ENCODE measurements around the gene SELENOI.

SELENOI gene

GRCh38 chr2:26438526-26438925, 92.6 kb downstream of the SELENOI start:
- H3F3A ChIP-seq (ENCODE audit: insufficient read depth) = no peaks in the 10 kb centered on the region
- TF ChIP-seq CTCF (IDR thresholded peaks at IDR 0.05; ENCODE audit: insufficient read depth, low read length, poor library complexity, severe bottlenecking) (no peak), EZH2phosphoT487 (conservative IDR thresholded peaks at IDR 0.05; ENCODE audit: low read length) (no peak)
- H3K9me3 ChIP-seq (ENCODE audit: insufficient read depth, low read length) = no peaks in the 10 kb centered on the region
- no peaks in the 10 kb centered on the region for H3K36me3 ChIP-seq (ENCODE audit: low read length)
- no peak overlapping the region for H3K9ac ChIP-seq (ENCODE audit: low read length)
- no peaks in the 10 kb centered on the region for H3K79me2 ChIP-seq (ENCODE audit: insufficient read depth, low read length)
- H3K27ac ChIP-seq (ENCODE audit: low read depth, low read length) = no peak overlapping the region
- H3K4me3 ChIP-seq (ENCODE audit: insufficient read depth, low read length, poor library complexity, severe bottlenecking) = no peak overlapping the region
- no peak overlapping the region for H3K4me2 ChIP-seq (ENCODE audit: low read depth, low read length, poor library complexity, severe bottlenecking)
- H2AFZ ChIP-seq (ENCODE audit: low read depth, low read length, severe bottlenecking) = no peak overlapping the region
- H3K27me3 ChIP-seq (ENCODE audit: low read length) = no peaks in the 10 kb centered on the region
- no peaks in the 10 kb centered on the region for H3K9me2 ChIP-seq (replicated peaks; ENCODE audit: insufficient read depth, low read length)
- no peaks in the 10 kb centered on the region for H4K20me1 ChIP-seq (ENCODE audit: low read depth, low read length)

GRCh38 chr2:26438926-26439325, 93.0 kb downstream of the SELENOI start:
- Histone ChIP-seq H3K27me3 (ENCODE audit: low read length) (no peaks in the 10 kb centered on the region), H3K79me2 (ENCODE audit: insufficient read depth, low read length) (no peaks in the 10 kb centered on the region), H3K9me2 (replicated peaks; ENCODE audit: insufficient read depth, low read length) (no peaks in the 10 kb centered on the region), H3K9me3 (ENCODE audit: insufficient read depth, low read length) (no peaks in the 10 kb centered on the region), H3K4me2 (ENCODE audit: low read depth, low read length, poor library complexity, severe bottlenecking) (no peak overlapping the region), H2AFZ (ENCODE audit: low read depth, low read length, severe bottlenecking) (no peak overlapping the region), H3K4me3 (ENCODE audit: insufficient read depth, low read length, poor library complexity, severe bottlenecking) (no peak overlapping the region), H3K27ac (ENCODE audit: low read depth, low read length) (no peak overlapping the region), H3K36me3 (ENCODE audit: low read length) (no peaks in the 10 kb centered on the region), H3F3A (ENCODE audit: insufficient read depth) (no peaks in the 10 kb centered on the region), H4K20me1 (ENCODE audit: low read depth, low read length) (no peaks in the 10 kb centered on the region), H3K9ac (ENCODE audit: low read length) (no peak overlapping the region)
- TF ChIP-seq EZH2phosphoT487 (conservative IDR thresholded peaks at IDR 0.05; ENCODE audit: low read length) = no peak
- no peak for TF ChIP-seq CTCF (IDR thresholded peaks at IDR 0.05; ENCODE audit: insufficient read depth, low read length, poor library complexity, severe bottlenecking)

- no peak overlapping the region for H3K27ac ChIP-seq (ENCODE audit: low read depth, low read length)
- no peaks in the 10 kb centered on the region for H3K79me2 ChIP-seq (ENCODE audit: insufficient read depth, low read length)
- H3K36me3 ChIP-seq (ENCODE audit: low read length) = no peaks in the 10 kb centered on the region
- no peak overlapping the region for H2AFZ ChIP-seq (ENCODE audit: low read depth, low read length, severe bottlenecking)
- H3K27me3 ChIP-seq (ENCODE audit: low read length) = no peaks in the 10 kb centered on the region
- TF ChIP-seq CTCF (IDR thresholded peaks at IDR 0.05; ENCODE audit: insufficient read depth, low read length, poor library complexity, severe bottlenecking) (no peak), EZH2phosphoT487 (conservative IDR thresholded peaks at IDR 0.05; ENCODE audit: low read length) (no peak)
- H3K9me2 ChIP-seq (replicated peaks; ENCODE audit: insufficient read depth, low read length) = no peaks in the 10 kb centered on the region
- no peak overlapping the region for H3K4me2 ChIP-seq (ENCODE audit: low read depth, low read length, poor library complexity, severe bottlenecking)
- H3F3A ChIP-seq (ENCODE audit: insufficient read depth) = no peaks in the 10 kb centered on the region
- no peak overlapping the region for H3K9ac ChIP-seq (ENCODE audit: low read length)
- no peaks in the 10 kb centered on the region for H4K20me1 ChIP-seq (ENCODE audit: low read depth, low read length)
- H3K9me3 ChIP-seq (ENCODE audit: insufficient read depth, low read length) = no peaks in the 10 kb centered on the region
- H3K4me3 ChIP-seq (ENCODE audit: insufficient read depth, low read length, poor library complexity, severe bottlenecking) = no peak overlapping the region
Observed at GRCh38 chr2:26442301-26442700, 96.4 kb downstream of the SELENOI start.
